CD4-positive, alpha-beta T cell treated with Interleukin-15 for 4 hours (primary cell): Measurements from ENCODE around the gene PTPRK.

Experiments used
- DNase-seq: peaks from one replicate; pipeline ENCODE4 v3.0.0-alpha.2; 2020; ENCODE audit warnings: low spot score

Gene PTPRK

GRCh38 chr6:128131036-128131435 is 389.4 kb downstream of the PTPRK start:
- DNase-seq = no peak

GRCh38 chr6:128129679-128130078 is 390.7 kb downstream of the PTPRK start:
- no peak for DNase-seq

- no peak for DNase-seq
Observed at GRCh38 chr6:128127650-128128049, 392.7 kb downstream of the PTPRK start.

- no peak for DNase-seq
Observed at GRCh38 chr6:128124713-128125112, 395.7 kb downstream of the PTPRK start.

- DNase-seq = no peak
Observed at GRCh38 chr6:128121610-128122009, 398.8 kb downstream of the PTPRK start.

- no peak for DNase-seq
Observed at GRCh38 chr6:128121190-128121589, 399.2 kb downstream of the PTPRK start.

GRCh38 chr6:128118401-128118800 is 402.0 kb downstream of the PTPRK start:
- DNase-seq = no peak

GRCh38 chr6:128117916-128118315 is 402.5 kb downstream of the PTPRK start:
- no peak for DNase-seq

GRCh38 chr6:128114164-128114563 is 406.2 kb downstream of the PTPRK start:
- DNase-seq = no peak

GRCh38 chr6:128112494-128112893 is 407.9 kb downstream of the PTPRK start:
- no peak for DNase-seq

- no peak for DNase-seq
Observed at GRCh38 chr6:128111096-128111495, 409.3 kb downstream of the PTPRK start.

- no peak for DNase-seq
Observed at GRCh38 chr6:128107682-128108081, 412.7 kb downstream of the PTPRK start.

GRCh38 chr6:128099571-128100197 is 420.7 kb downstream of the PTPRK start:
- no peak for DNase-seq

GRCh38 chr6:128098000-128098581 is 422.3 kb downstream of the PTPRK start:
- DNase-seq = no peak

- DNase-seq = no peak
Observed at GRCh38 chr6:128097009-128097408, 423.4 kb downstream of the PTPRK start.

- no peak for DNase-seq
Observed at GRCh38 chr6:128095362-128095761, 425.0 kb downstream of the PTPRK start.

- DNase-seq = no peak
Observed at GRCh38 chr6:128079021-128079420, 441.4 kb downstream of the PTPRK start.

GRCh38 chr6:128078276-128078675 is 442.1 kb downstream of the PTPRK start:
- no peak for DNase-seq

GRCh38 chr6:128076843-128077242 is 443.6 kb downstream of the PTPRK start:
- DNase-seq = no peak

GRCh38 chr6:128074567-128074966 is 445.8 kb downstream of the PTPRK start:
- DNase-seq = no peak

GRCh38 chr6:128073389-128073788 is 447.0 kb downstream of the PTPRK start:
- DNase-seq = no peak

- DNase-seq = no peak
Observed at GRCh38 chr6:128071212-128071611, 449.2 kb downstream of the PTPRK start.

GRCh38 chr6:128070406-128070805 is 450.0 kb downstream of the PTPRK start:
- DNase-seq = no peak

GRCh38 chr6:128069188-128069587 is 451.2 kb downstream of the PTPRK start:
- DNase-seq = no peak
